A549 (cell line): ENCODE data around the gene SS18L1. TPM values are rescaled to one million over a fixed set of nuclear protein-coding genes. Genes with fewer than 3 reads are reported as not detected.
A peak's percentile ranks its signal among the peaks of the same experiment; 100 is the strongest.

Source experiments
- ATAC-seq, 2 experiments: fragments of 200-7000 bp in 1 of 2; fragments of >200 bp in 1 of 2; cut with Nextera tagmentation in 1 of 2; cut with Tn5 transposase in 1 of 2; 3 replicates each; pipeline versions ENCODE4 v1.8.0 to v1.9.1; 2018 to 2020; ENCODE audit warnings: mild to moderate bottlenecking in 1 of 2, moderate library complexity in 1 of 2
- CTCF ChIA-PET: fragments of 300-600 bp; sonication (Branson Sonifier 250); formaldehyde crosslinking; extraction: SDS; loops from one replicate; lab custom pipeline; 2021; ENCODE audit warnings: antibody characterized with exemption, inconsistent platforms; lab: Yijun Ruan, JAX
- POLR2A ChIA-PET: fragments of 350-600 bp; formaldehyde crosslinking; extraction: SDS; loops from one replicate; lab custom pipeline; 2021; ENCODE audit warnings: antibody characterized with exemption, inconsistent platforms; lab: Yijun Ruan, JAX
- DNase-seq, 2 experiments: peaks; one replicate each; pipeline versions ENCODE4 v3.0.0 to v3.0.0-alpha.2; 2011 to 2016; ENCODE audit warnings: low read depth in 1 of 2, low spot score in 1 of 2
- FAIRE-seq: peaks from 2 replicates; lab custom pipeline; 2011; peaks lifted over from hg19 to GRCh38; lab: Jason Lieb, UNC
- H3K27ac ChIP-seq, 2 experiments: fragments of >200 bp; sonication (Bioruptor Twin); formaldehyde crosslinking; 3 replicates each; pipeline ENCODE4 v1.5.1; 2016 to 2017
- H3K4me1 ChIP-seq: fragments of >200 bp; sonication (Bioruptor Twin); formaldehyde crosslinking; 3 replicates; pipeline ENCODE4 v1.6.1; 2016
- H3K4me2 ChIP-seq: fragments of >200 bp; sonication (Bioruptor Twin); formaldehyde crosslinking; 3 replicates; pipeline ENCODE4 v1.6.1; 2016
- H3K4me3 ChIP-seq: fragments of >200 bp; sonication (Bioruptor Twin); formaldehyde crosslinking; 3 replicates; pipeline ENCODE4 v1.5.1; 2016
- H3K9me3 ChIP-seq: fragments of >200 bp; sonication (Bioruptor Twin); formaldehyde crosslinking; 3 replicates; pipeline ENCODE4 v1.6.1; 2016
- BCL3 ChIP-seq: fragments of >200 bp; sonication (Bioruptor Twin); formaldehyde crosslinking; IDR thresholded peaks from 3 replicates; pipeline ENCODE4 v1.6.1; 2016
- CTCF ChIP-seq: fragments of >200 bp; sonication (Bioruptor Twin); formaldehyde crosslinking; IDR thresholded peaks from 3 replicates; pipeline ENCODE4 v1.5.1; 2016
- EP300 ChIP-seq, 2 experiments: fragments of >200 bp; sonication (Bioruptor Twin); formaldehyde crosslinking; IDR thresholded peaks; 2 replicates in 1 of 2; 3 replicates in 1 of 2; pipeline ENCODE4 v1.6.1; 2016 to 2017
- ESRRA ChIP-seq: fragments of 150-350 bp; IDR thresholded peaks from 2 replicates; pipeline ENCODE4 v1.6.1; 2014; ENCODE audit warnings: mild to moderate bottlenecking, low read length, borderline replicate concordance
- FOSB ChIP-seq: fragments of 250-450 bp; sonication (Bioruptor Pico); IDR thresholded peaks from 2 replicates; pipeline ENCODE4 v1.5.0; 2020; ENCODE audit warnings: mild to moderate bottlenecking, moderate library complexity
- FOSL2 ChIP-seq, 2 experiments: fragments of 450-650 bp in 1 of 2; fragments of >200 bp in 1 of 2; sonication (Bioruptor Twin) in 1 of 2; formaldehyde crosslinking; IDR thresholded peaks; 2 replicates each; pipeline versions ENCODE4 v1.5.0 to v1.6.1; 2016 to 2020; ENCODE audit warnings: mild to moderate bottlenecking in 1 of 2, moderate library complexity in 1 of 2
- HES2 ChIP-seq: fragments of >200 bp; sonication (Bioruptor Twin); formaldehyde crosslinking; IDR thresholded peaks from 2 replicates; pipeline ENCODE4 v1.6.1; 2016
- HMGXB4 ChIP-seq: fragments of 250-450 bp; sonication (Bioruptor Pico); IDR thresholded peaks from 2 replicates; pipeline ENCODE4 v1.5.0; 2021; ENCODE audit warnings: mild to moderate bottlenecking, moderate library complexity, borderline replicate concordance
- HOXA7 ChIP-seq: fragments of 250-450 bp; sonication (Bioruptor Pico); IDR thresholded peaks from 2 replicates; pipeline ENCODE4 v1.5.0; 2020; ENCODE audit warnings: mild to moderate bottlenecking, moderate library complexity
- KDM5A ChIP-seq: fragments of 200-600 bp; sonication (generic); IDR thresholded peaks from 2 replicates; pipeline ENCODE4 v1.6.1; 2016; ENCODE audit warnings: antibody characterized with exemption, mild to moderate bottlenecking
- MAX ChIP-seq: IDR thresholded peaks from 2 replicates; pipeline ENCODE4 v1.6.1; 2012
- MAZ ChIP-seq: fragments of 150-350 bp; IDR thresholded peaks from 2 replicates; pipeline ENCODE4 v1.6.1; 2014; ENCODE audit warnings: antibody characterized with exemption, low read depth, low read length, borderline replicate concordance
- NFE2L2 ChIP-seq: fragments of 150-350 bp; conservative IDR thresholded peaks from 2 replicates; pipeline ENCODE4 v1.6.1; 2014; ENCODE audit warnings: low read length
- PHF8 ChIP-seq: fragments of 200-600 bp; sonication (generic); IDR thresholded peaks from 2 replicates; pipeline ENCODE4 v1.6.1; 2016; ENCODE audit warnings: low read depth, mild to moderate bottlenecking, antibody characterized with exemption, moderate library complexity, borderline replicate concordance
- RAD21 ChIP-seq, 2 experiments: fragments of >200 bp in 1 of 2; sonication (Bioruptor Twin) in 1 of 2; formaldehyde crosslinking in 1 of 2; IDR thresholded peaks in 1 of 2; conservative IDR thresholded peaks in 1 of 2; 2 replicates in 1 of 2; 3 replicates in 1 of 2; pipeline ENCODE4 v1.6.1; 2012 to 2018; ENCODE audit warnings: inconsistent platforms in 1 of 2
- SMC3 ChIP-seq: fragments of >200 bp; sonication (Bioruptor Twin); formaldehyde crosslinking; IDR thresholded peaks from 3 replicates; pipeline ENCODE4 v1.6.1; 2018; ENCODE audit warnings: inconsistent platforms
- TFCP2L1 ChIP-seq: fragments of 250-450 bp; sonication (Bioruptor Pico); IDR thresholded peaks from 2 replicates; pipeline ENCODE4 v1.5.0; 2021; ENCODE audit warnings: mild to moderate bottlenecking
- USF2 ChIP-seq: fragments of 450-650 bp; IDR thresholded peaks from 2 replicates; pipeline ENCODE4 v1.6.1; 2014; ENCODE audit warnings: antibody characterized with exemption
- ZFP36 ChIP-seq: fragments of 450-650 bp; IDR thresholded peaks from 2 replicates; pipeline ENCODE4 v1.6.1; 2014; ENCODE audit warnings: borderline replicate concordance; ENCODE audit not compliant: partially characterized antibody
- WGBS: methylation state at CpG from one replicate; pipeline ENCODE4 v1.1.6; 2017; ENCODE audit errors: missing lambda C conversion rate; 5-methylcytosine and 5-hydroxymethylcytosine counted together
- polyA plus RNA-seq, 4 experiments: library from polyadenylated mRNA; depleted of rRNA in 3 of 4; stranded (reverse); fragments of >200 nt; fragmentation: RNase III in 1 of 4; extraction: RNeasy Plus Mini Kit Qiagen cat#74134 plus additional on column Dnase treatment in 1 of 4; gene quantifications; 2 replicates in 3 of 4; 3 replicates in 1 of 4; pipeline ENCODE4 v1.2.3, GENCODE V29; 2011 to 2017

The SS18L1 gene
- polyA plus RNA-seq, 2 of the 4 experiments (the other 2 are of a cell fraction): 7.4 to 13.1 TPM

GRCh38 chr20:62141043-62141396, 2.5 kb upstream of the SS18L1 start (continued):
- TF ChIP-seq BCL3: no peak

- ATAC-seq (peak in 1 of 2 experiments; percentile 50; a peak in 3 of 6 replicates), FAIRE-seq (no peak), DNase-seq (peak in 1 of 2 experiments; percentile 45)
- TF ChIP-seq ZFP36: no peak
- TF ChIP-seq MAX: peak; percentile 5; the same call in 1 of the 2 replicates
- no peak for TF ChIP-seq HES2
- peak; percentile 36 for TF ChIP-seq CTCF
- TF ChIP-seq SMC3: no peak
- no peak for TF ChIP-seq USF2
- TF ChIP-seq FOSB (CRISPR knock-in tag): no peak
- no peak for TF ChIP-seq NFE2L2
- no peak for TF ChIP-seq EP300 (IDR thresholded peaks at IDR 0.05)
- no peak for TF ChIP-seq ESRRA
- TF ChIP-seq FOSL2 (IDR thresholded peaks at IDR 0.05): no peak
- no peak for TF ChIP-seq FOSL2 (CRISPR knock-in tag; IDR thresholded peaks at IDR 0.05)
- TF ChIP-seq KDM5A: no peak
- no peak for TF ChIP-seq MAZ
- TF ChIP-seq TFCP2L1: no peak
- CTCF ChIA-PET: interaction anchor here (0.6 to 2.5 kb wide), 9 partner anchors 9 to 138 kb away, joined by 3 to 14 read pairs (median 3); no protein-coding TSS in a partner anchor
- Histone ChIP-seq H3K4me3 (peak overlapping the region; percentile 98), H3K27ac (peak overlapping the region; percentile 98), H3K4me2 (peak overlapping the region; percentile 88), H3K4me1 (peaks cover 18% of the 10 kb centered on the region), H3K9me3 (no peaks in the 10 kb centered on the region)
- WGBS: 26% methylated on average over 14 of the region's 14 CpGs
- POLR2A ChIA-PET: interaction anchor here (2.2 to 2.5 kb wide), 2 partner anchors 20 to 75 kb away, joined by 7 to 12 read pairs; partner anchors contain the start of genes LSM14B and TAF4
Observed at GRCh38 chr20:62141397-62142251, 1.9 kb upstream of the SS18L1 start.

GRCh38 chr20:62142252-62143080, 1.1 kb upstream of the SS18L1 start:
- Histone ChIP-seq H3K27ac (peak overlapping the region; percentile 98), H3K4me3 (peak overlapping the region; percentile 98), H3K9me3 (no peaks in the 10 kb centered on the region), H3K4me2 (peak overlapping the region; percentile 88), H3K4me1 (peaks cover 18% of the 10 kb centered on the region)
- TF ChIP-seq HMGXB4 (CRISPR knock-in tag) (no peak), HOXA7 (no peak), RAD21 (conservative IDR thresholded peaks at IDR 0.05 in 1 of 2, IDR thresholded peaks at IDR 0.05 in 1 of 2) (no peak), PHF8 (0 out of 2 replicates have a peak, but pooled peaks have one; percentile 4)
- FAIRE-seq (no peak), ATAC-seq (peak; percentile 11 to 12; a peak in 5 of 6 replicates), DNase-seq (no peak)
- ChIA-PET POLR2A (interaction anchor here (1.0 to 2.5 kb wide), 3 partner anchors 21 to 76 kb away, joined by 4 to 12 read pairs (median 7); partner anchors contain the start of genes LSM14B and TAF4), CTCF (interaction anchor here (0.8 to 2.5 kb wide), 7 partner anchors 12 to 134 kb away, joined by 3 to 14 read pairs (median 3); no protein-coding TSS in a partner anchor)
- 1% methylated on average over 14 of the region's 71 CpGs for WGBS
